AG04450 (cell line): ENCODE measurements around the gene APAF1. TPM values are rescaled to one million over a fixed set of nuclear protein-coding genes. Genes with fewer than 3 reads are reported as not detected.
"Not testable (repeated sequence)": the region's sequence is repeated elsewhere in the genome, so short reads cannot be mapped to it uniquely, and the experiment has no call there.

Experiments used
- CTCF ChIA-PET: fragments of 300-600, 350-600 bp; formaldehyde crosslinking; extraction: SDS; loops from one replicate; lab custom pipeline; 2022; ENCODE audit warnings: antibody characterized with exemption, inconsistent platforms; lab: Charles Lee
- POLR2A ChIA-PET: fragments of 350-600 bp; formaldehyde crosslinking; extraction: SDS; loops from one replicate; lab custom pipeline; 2021; ENCODE audit warnings: antibody characterized with exemption, inconsistent platforms; lab: Yijun Ruan, JAX
- DNase-seq: peaks from one replicate; pipeline ENCODE4 v3.0.0-alpha.2; 2011; ENCODE audit warnings: low read depth, low spot score
- H3K27ac ChIP-seq: one replicate; pipeline ENCODE4 v1.5.1; 2012; ENCODE audit warnings: low read depth, low read length, control low read depth
- H3K27me3 ChIP-seq: one replicate; pipeline ENCODE4 v1.6.0; 2012; ENCODE audit warnings: low read length; ENCODE audit not compliant: control insufficient read depth, insufficient read depth
- H3K4me3 ChIP-seq: 2 replicates; pipeline ENCODE4 v1.5.1; 2011; ENCODE audit warnings: mild to moderate bottlenecking, low read depth, low read length, control low read depth
- H3K9me3 ChIP-seq: 2 replicates; pipeline ENCODE4 v1.5.1; 2012; ENCODE audit warnings: low read length; ENCODE audit not compliant: control insufficient read depth, insufficient read depth
- polyA plus RNA-seq: library from polyadenylated mRNA; depleted of rRNA; stranded (reverse); fragments of >200 nt; gene quantifications from 2 replicates; pipeline ENCODE4 v1.2.3, GENCODE V29; 2011
- TF ChIP-seq, protein P1 (sequence below): IDR thresholded peaks from 2 replicates; pipeline ENCODE4 v1.5.1; 2011; ENCODE audit warnings: low read depth, low read length, control low read depth, inconsistent platforms

The APAF1 gene
- polyA plus RNA-seq, 1 experiment: 21.0 TPM

DNA sequence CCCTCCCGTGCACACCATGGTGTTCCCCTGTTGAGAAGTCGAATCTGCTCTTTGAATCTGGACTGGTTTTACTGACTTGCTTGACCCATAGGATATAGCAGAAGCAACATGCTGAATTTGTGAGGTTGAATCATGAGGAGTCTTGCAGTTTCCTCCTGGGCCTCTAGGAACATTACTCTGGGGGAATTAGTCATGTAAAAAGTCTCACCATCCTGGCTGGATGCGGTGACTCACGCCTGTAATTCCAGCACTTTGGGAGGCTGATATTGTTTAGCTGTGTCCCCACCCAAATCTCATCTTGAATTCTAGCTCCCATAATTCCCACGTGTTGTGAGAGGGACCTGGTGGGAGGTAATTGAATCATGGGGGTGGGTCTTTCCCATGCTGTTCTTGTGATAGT lies 110.8 kb downstream of the APAF1 start:
- H3K27ac ChIP-seq, H3K4me3 ChIP-seq, CTCF ChIA-PET, DNase-seq, POLR2A ChIA-PET, H3K27me3 ChIP-seq, H3K9me3 ChIP-seq: not testable (repeated sequence)
- TF ChIP-seq, protein P1, sequence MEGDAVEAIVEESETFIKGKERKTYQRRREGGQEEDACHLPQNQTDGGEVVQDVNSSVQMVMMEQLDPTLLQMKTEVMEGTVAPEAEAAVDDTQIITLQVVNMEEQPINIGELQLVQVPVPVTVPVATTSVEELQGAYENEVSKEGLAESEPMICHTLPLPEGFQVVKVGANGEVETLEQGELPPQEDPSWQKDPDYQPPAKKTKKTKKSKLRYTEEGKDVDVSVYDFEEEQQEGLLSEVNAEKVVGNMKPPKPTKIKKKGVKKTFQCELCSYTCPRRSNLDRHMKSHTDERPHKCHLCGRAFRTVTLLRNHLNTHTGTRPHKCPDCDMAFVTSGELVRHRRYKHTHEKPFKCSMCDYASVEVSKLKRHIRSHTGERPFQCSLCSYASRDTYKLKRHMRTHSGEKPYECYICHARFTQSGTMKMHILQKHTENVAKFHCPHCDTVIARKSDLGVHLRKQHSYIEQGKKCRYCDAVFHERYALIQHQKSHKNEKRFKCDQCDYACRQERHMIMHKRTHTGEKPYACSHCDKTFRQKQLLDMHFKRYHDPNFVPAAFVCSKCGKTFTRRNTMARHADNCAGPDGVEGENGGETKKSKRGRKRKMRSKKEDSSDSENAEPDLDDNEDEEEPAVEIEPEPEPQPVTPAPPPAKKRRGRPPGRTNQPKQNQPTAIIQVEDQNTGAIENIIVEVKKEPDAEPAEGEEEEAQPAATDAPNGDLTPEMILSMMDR: peak; percentile 13; the same call in 1 of the 2 replicates

DNA sequence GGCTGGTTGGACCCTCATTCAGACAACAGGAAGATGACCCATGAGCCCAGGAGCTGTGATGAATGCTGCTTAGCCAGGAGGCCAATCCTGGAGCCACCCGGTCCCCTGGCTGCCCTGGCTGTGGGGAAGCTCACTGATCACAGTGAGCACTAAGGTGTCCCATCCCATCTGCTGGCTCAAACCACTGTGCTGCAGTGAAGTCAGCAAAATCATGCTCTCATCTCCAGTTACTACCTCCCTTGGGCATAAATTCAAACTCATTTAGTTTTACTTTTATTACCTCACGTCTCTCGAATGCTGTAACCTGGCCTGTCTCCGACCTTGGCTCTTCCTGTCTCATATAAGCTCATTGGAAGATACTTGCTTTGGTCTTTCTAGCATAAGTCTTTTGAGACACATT lies 112.4 kb downstream of the APAF1 start:
- ChIA-PET POLR2A (no interaction called here), CTCF (no interaction called here)
- Histone ChIP-seq H3K4me3 (no peak overlapping the region), H3K27me3 (no peaks in the 10 kb centered on the region), H3K27ac (no peak overlapping the region), H3K9me3 (no peaks in the 10 kb centered on the region)
- no peak for DNase-seq
- TF ChIP-seq, protein P1: no peak

DNA sequence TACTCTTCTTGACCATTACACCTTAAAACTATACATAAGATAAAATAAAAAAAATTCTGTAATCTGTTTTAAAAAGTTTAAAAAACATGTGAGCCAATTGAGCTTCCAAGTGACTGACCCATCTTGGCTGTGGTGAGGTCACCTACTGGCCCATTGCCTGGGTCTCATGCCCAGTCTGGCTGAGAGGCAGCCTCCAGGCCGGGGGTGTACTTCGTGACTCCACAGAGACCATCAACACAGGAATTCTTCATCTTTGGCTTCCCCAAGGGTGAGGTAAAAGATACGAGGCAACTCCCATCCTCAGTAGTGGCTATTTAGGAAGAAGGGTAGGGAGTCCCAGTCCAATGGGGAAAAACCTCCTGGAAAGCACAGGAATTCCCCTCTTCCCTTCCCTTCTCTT lies 113.2 kb downstream of the APAF1 start:
- Histone ChIP-seq H3K4me3 (no peak overlapping the region), H3K27ac (no peak overlapping the region), H3K9me3 (no peaks in the 10 kb centered on the region), H3K27me3 (no peaks in the 10 kb centered on the region)
- DNase-seq: no peak
- POLR2A ChIA-PET: no interaction called here
- TF ChIP-seq, protein P1: no peak
- CTCF ChIA-PET: no interaction called here

DNA sequence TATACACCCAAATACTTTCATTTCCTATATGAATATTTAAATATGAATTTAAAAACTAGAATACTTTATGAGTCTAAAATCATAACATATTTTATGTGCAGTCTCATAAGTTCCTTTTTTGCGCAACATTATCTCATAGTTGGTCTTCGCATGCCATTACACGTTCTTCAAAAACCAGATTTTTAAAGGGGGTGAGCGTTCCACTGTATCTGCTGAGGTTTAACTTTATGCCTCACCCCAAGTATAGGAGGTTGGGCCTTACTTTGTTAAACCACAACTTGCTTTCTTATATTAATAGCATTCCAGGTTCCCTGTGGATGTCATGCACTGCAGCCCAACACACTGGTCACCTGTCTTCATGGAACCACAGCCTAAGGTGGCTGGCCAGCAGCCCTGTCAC lies 118.6 kb downstream of the APAF1 start:
- H3K27me3 ChIP-seq: peaks cover 6% of the 10 kb centered on the region
- DNase-seq: no peak
- TF ChIP-seq, protein P1: no peak
- no peak overlapping the region for H3K4me3 ChIP-seq
- ChIA-PET POLR2A (no interaction called here), CTCF (no interaction called here)
- no peaks in the 10 kb centered on the region for H3K9me3 ChIP-seq
- no peak overlapping the region for H3K27ac ChIP-seq

DNA sequence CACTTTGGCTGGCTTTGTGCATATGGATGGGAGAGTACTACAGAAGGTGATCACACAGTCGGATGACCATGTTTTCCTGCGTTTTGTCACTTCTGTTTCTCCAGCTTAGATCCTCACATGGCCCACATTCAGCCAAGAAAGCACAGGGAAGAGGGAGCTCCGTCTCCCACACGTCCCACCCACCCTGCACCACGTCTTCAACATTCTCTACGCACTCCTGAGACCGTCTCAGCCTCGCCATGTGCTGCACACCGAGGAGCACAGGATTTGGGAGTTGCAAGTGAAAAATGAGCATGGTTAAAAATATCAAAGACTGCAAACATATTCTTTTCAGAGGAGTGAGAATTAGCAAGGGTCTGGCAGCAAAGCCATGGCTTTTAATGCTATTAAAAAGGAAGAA lies 122.2 kb downstream of the APAF1 start:
- H3K9me3 ChIP-seq: no peaks in the 10 kb centered on the region
- TF ChIP-seq, protein P1: no peak
- no peak for DNase-seq
- POLR2A ChIA-PET: no interaction called here
- CTCF ChIA-PET: no interaction called here
- H3K4me3 ChIP-seq: no peak overlapping the region
- no peak overlapping the region for H3K27ac ChIP-seq
- H3K27me3 ChIP-seq: peaks cover 6% of the 10 kb centered on the region
